ENCODE data around the gene RP2.

Gene RP2

GRCh38 chrX:46803140-46803539 is 33.7 kb upstream of the RP2 start:
- TF ChIP-seq CTCF (conservative IDR thresholded peaks at IDR 0.05) (peak; percentile 32), ZFX (IDR thresholded peaks at IDR 0.05) (no peak)
- H3K27ac ChIP-seq = no peak overlapping the region

- H3K27ac ChIP-seq = no peak overlapping the region
- TF ChIP-seq ZFX (IDR thresholded peaks at IDR 0.05) = no peak
- no peak for TF ChIP-seq CTCF (conservative IDR thresholded peaks at IDR 0.05)
These were observed 31.6 kb upstream of the RP2 start for GRCh38 chrX:46805270-46805669.

GRCh38 chrX:46811121-46811520 is 25.7 kb upstream of the RP2 start:
- TF ChIP-seq ZFX (IDR thresholded peaks at IDR 0.05) (no peak), CTCF (conservative IDR thresholded peaks at IDR 0.05) (no peak)
- H3K27ac ChIP-seq = no peak overlapping the region

- TF ChIP-seq CTCF (conservative IDR thresholded peaks at IDR 0.05) (no peak), ZFX (IDR thresholded peaks at IDR 0.05) (no peak)
- H3K27ac ChIP-seq = peak overlapping the region; percentile 36; the same call in 1 of the 2 replicates
These were observed 24.4 kb upstream of the RP2 start for GRCh38 chrX:46812445-46812844.

- H3K27ac ChIP-seq = no peak overlapping the region
- TF ChIP-seq ZFX (IDR thresholded peaks at IDR 0.05) (no peak), CTCF (conservative IDR thresholded peaks at IDR 0.05) (no peak)
These were observed 21.9 kb upstream of the RP2 start for GRCh38 chrX:46814966-46815365.

GRCh38 chrX:46819136-46819535 is 17.7 kb upstream of the RP2 start:
- TF ChIP-seq ZFX (IDR thresholded peaks at IDR 0.05) (no peak), CTCF (conservative IDR thresholded peaks at IDR 0.05) (no peak)
- H3K27ac ChIP-seq = no peak overlapping the region

GRCh38 chrX:46820391-46821100 is 16.3 kb upstream of the RP2 start:
- H3K27ac ChIP-seq = no peak overlapping the region
- TF ChIP-seq CTCF (conservative IDR thresholded peaks at IDR 0.05) = no peak
- TF ChIP-seq ZFX (IDR thresholded peaks at IDR 0.05) = no peak

All from C4-2B (cell line).